Measurements from ENCODE around the gene MRC1.

The MRC1 gene

DNA sequence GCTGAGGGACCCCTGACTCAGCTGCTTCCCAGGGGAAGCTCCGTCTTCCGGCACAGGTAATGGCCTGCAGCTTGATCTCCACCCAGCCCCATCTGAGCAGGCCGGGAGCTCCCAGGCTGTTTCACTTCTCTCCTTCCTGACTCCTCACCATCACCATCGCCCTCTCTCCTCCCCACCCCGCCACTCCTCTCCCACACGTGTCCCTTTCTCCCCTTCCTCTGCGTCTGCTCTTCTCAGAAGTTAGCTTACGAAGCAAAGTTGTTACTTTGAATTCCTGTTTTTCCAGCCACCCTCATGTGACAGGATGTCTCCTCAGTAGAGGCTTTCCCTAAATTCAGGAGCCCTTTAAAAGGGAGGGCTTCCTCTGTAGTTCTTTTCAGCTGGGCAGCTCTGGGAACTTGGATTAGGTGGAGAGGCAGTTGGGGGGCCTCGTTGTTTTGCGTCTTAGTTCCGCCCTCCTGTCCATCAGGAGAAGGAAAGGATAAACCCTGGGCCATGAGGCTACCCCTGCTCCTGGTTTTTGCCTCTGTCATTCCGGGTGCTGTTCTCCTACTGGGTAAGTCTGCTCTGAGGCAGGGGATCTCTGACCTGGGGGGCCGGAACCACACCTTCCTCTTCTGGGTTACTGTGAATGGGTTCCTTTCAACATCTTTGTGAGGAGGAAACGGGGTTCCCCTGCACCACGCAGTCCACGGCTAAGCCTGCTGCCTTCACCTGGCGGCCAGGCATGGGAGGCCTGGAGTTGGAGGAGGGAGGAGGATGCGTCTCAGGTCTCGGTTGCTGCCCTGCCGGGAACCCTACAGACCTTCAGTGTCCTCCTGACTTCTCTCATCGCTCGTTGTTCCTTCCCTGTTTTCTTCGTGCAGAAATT, at the start of gene MRC1:
MRC1 (plus strand) TSS at position 378 of the 871 bp plus-strand sequence; CDS start at position 496, 118 bp downstream.
- DNase-seq = no peak

DNA sequence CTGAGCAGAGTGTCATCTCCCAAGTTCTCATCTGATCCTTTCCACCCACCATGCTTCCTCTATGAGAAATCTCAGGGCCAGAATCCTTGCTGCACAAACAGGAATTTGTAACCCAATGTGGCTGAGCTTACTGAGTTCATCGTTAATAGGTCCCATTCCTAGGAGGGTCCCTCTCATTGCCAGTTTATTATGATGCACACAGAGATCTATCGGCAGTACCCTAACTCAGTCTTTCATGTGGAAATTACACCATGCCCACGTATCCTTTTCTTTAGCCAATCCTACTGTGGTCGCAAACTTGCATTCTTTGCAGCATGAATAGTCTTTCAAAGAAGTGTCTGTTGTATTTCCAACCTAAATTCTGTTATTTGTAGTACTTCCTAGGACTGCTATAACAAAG, 45.0 kb upstream of the MRC1 start:
- DNase-seq = no peak

DNA sequence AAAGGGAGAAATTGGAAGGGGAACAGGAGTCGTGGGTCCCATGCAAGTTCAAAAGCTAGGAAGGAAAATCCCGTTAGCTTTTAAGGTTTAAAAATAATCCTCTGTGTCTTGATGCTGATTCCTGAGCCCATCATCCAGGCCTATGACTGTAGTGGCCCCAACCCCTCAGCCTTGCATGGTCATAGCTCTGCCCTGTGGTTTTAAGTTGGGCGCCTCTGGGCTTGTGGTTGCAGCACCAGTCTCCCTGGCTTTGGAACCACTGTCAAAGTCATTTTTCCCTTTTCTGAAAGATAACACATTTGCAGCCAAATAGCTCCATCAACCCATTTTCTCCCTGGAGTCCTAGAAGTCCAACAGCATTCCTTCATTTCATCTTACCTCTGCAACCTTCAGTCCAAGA, 43.5 kb upstream of the MRC1 start:
- DNase-seq = no peak

DNA sequence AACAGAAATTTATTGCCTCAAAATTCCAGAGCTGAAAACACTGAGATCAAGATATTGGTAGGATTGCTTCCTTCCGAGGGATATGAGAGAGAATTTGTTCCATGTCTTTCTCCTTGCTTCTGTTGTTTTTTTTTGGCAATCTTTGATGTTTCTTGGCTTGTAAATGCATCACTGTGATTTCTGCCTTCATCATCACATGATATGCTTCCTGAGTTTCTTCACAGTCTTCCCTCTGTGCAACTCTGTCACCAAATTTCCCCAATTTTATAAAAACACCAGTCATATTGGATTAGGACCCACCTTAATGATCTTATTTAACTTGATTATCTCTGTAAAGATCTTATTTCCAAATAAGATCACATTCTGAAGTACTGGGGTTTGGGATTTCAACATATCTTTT, 42.4 kb upstream of the MRC1 start:
- DNase-seq = no peak

DNA sequence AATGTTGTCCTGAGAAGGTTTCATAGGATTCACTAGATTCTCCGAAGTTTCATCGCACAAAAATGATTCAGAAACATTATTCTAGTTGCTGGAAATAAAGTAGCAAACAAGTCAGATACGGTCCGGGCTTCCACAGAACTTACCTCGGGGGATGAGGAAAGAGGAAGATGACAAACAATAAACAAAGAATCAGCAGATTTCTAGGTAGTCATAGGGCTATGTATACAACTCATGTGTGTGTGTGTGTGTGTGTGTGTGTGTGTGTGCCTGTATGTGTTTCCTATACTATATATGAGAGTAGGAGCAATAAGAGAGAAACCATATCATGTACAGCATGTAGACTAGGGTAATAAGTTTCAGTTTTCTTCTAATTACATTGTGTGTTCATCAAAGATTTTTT, 40.7 kb upstream of the MRC1 start:
- DNase-seq = no peak

DNA sequence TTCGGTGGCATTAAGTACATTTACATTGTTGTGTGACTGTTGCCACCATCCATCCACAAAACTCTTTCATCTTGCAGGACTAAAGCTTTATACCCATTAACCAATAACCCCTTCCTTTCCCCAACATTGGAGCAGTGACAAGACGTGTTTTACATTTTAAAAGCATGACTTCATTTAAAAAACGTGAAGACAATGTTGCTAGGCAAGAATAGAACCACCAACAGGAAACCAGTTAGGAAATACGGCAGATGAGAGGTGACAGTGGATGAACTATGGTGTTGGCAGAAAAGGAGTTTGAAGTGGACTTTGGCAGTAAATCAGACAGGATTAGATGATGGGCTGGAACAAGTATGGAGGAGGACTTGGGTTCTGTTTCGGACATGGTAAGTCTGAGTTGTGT, 40.2 kb upstream of the MRC1 start:
- no peak for DNase-seq

DNA sequence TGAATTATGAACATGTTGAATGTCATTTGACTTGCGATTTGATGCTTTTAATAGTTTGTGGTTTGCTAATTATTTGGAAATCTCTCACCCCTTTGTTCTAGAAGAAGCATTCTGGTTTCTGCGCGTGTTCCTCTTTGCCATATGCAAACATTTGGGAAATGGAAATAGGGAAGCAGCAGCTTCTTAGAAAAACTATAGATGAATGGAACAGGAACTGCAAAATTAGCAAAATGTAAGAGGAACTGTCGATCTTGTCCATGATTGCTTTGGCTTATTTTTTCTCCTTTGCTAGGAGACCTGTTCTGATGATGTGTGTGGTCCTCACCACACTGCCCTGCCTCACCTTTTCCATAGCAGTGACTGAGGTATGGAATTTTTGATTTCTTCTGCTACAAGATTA, 38.1 kb upstream of the MRC1 start:
- no peak for DNase-seq

DNA sequence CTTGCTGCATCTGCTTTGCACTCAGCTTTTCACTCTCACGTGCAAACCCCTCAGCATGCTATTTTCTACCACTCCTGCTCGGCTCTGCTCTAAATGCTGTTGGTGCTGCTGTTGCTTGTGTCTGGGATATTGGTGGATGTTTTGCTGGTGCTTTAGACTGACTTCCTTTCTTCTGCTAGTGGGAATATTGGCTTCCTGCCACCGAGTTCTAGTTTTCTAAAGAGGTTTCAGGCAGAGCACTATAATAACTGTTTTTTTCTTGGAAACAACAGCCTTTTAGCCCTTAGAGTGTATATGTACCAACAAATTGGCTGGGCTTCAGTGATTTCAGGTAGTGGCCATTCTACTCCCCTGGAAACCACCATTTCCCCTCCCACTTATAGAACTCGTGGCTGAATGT, 29.4 kb upstream of the MRC1 start:
- no peak for DNase-seq

DNA sequence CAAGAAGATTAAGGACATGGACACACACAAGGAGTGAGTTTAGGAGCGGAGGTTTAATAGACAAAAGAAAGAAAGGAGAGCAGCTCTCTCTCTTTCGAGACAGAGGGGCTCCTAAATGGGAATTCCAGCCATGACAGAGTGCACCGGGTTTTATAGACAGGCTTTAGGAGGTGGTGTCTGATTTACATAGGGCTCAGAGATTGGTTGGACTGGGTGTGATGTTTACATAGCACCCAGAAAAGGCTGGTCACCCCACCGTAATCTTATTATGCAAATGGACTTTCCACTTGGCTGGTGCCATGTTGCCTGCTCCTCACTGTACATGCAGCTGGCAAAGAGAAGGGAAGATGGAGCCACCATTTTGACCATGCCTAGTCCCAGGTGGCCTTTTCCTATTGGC, 28.4 kb upstream of the MRC1 start:
- DNase-seq = no peak

DNA sequence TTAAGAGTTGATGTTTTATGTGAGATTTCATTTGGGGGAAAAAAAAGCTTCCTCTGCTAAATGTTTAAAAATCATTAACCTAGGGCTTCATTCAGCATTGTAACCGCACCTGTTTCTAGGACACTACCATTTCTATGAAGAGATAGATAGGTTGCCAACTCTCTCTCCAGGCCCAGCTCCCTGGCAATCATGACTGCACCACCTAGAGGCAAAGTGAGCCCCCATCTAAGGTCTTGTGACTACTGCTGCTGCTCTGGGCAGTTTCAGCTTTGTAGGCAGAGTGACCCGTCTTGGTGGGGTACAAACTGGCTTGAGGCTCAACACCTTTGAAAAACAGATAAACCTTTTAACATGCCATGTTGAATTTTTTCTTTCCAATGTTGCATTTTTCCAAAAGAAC, 27.3 kb upstream of the MRC1 start:
- no peak for DNase-seq

DNA sequence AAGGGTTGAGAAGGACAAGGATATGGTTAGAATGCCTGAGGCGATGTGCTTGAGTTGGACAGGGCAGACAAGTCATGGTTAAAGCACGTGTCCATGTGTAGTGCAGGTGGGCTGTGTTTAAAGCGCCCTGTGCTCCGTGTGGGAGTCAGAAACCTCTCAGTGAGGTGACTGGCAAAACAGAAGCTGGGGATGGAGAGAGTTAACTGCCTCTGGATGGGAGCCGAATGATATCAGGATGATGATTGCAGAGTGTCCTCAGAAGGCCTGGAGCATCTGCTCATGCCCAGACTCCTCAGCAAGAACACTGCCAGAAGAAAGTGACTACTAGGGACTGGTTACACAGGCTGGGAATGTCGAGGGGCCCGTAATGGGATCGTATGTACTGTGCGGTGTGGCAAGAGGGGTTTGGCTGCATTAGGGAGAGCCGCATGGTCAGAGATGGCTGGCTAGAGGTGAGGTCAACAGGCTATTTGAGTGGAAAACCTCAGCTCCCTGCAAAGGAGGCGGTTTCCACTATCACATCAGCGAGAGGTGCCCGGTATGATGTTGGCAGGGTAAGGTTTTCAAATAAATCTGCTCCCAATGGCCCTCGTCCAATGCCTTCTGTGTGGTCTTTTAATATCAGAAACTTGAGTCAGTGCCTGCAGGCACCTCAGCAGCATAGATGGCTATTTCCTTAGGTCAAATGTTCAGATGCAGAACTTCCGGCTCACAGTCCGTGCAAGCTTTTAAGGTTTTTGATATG, 26.1 kb upstream of the MRC1 start:
- DNase-seq = no peak

DNA sequence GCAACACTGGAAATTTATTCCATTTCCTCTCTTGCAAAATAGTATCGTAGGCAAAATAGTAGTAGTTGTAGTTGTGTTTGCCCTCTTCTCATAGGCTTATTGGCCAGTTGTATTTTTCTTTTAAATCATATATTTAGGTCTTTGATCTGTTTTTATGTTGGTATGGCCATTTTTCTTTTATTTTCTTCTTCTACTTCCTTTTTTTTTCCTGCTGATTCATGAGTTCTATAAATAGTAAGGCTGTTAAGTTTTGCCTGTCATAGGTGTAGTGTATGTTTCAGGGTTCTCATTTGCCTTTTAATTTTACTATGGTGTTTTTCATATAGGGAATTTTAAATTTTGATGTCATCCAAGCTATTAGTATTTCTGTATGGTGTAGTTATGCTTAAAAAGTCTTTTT, 25.4 kb upstream of the MRC1 start:
- no peak for DNase-seq

DNA sequence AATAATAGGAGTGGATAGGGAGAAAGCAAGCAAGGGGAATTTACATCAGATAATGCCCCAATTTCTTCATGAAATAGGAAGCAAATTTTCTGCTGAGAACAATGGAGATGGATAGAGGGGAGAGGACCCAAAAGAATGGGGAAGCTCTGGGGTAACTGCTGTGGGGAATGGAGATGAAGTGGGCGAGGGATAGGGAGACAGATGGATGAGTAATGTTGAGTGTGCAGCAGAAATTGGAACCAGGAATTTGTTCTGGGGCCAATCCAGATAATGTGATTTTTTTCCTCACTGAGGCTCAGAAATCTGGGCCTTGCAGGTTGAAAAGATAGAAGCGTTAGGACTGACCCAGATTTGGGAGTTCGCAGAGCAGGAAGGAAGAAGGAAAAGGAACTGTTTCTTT, 24.5 kb upstream of the MRC1 start:
- DNase-seq = no peak

DNA sequence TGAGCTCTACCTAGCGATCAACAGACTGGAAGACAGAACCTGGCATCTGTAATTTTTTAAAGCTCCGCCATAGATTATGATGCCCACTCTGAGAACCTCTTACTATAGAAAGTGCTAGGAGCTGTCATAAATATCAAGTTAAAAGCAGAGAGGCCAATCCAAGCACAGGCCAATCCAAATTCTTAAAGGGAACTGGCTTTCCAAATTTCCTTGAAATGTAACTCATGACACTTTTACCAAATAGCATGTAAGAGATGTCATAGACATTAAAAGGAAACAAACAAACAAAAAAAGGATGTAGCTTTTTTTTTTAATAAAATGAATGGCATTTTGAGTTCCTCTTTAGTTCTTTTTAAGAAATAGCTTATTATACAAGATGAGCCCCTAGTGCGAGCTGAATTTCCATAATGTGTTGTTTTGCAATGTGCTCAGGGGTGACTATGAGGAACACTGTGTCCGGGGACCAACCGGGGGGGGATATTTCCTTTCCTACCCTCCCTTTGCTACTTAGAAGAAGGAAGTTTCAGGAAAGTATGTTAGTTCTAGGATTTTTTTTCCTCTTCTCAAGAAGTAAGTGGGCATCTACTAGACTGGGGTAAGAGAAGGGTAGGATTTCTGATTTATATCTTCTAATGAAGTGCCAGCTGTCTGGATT, 23.7 kb upstream of the MRC1 start:
- no peak for DNase-seq

DNA sequence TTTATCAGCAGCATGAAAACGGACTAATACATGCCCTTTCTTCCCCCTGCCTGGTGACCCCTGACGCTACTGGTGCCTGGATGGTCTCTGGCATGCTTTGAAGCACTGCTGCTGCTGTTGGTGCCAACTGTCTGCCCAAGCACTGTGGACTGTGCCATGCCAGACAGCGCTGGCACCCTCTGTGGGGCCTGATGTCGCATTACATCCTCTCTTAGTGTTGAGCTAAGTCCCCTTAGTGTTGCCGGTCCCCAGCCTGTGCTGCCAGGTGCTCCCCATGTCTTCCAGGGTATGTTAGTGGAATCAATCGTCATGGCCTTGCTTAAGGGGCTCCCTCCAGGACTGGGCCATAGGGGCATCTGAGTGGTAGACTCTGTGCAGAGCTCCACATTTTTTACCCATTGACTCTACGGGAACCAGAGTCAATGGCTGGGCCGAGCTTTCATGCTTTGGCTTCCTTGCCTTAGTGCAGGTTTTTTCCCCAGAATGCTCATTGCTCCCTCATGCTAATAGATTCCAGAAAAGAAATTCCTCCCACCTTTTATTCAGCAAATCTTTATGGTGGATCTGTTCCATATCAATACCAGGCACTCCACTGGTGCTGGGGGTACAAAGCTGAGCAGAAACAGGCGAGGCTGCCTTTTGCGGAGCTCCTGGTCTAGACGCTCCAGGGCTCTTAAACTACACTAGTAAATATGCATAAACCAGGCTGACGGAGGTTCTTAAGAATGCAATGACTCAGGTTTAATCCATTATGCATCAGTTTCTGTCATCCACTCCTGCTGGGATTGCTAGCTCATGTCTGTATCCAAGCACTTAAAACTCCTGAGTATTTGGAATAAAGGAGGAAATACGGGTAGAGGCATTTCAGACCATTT, 21.8 kb upstream of the MRC1 start:
- DNase-seq = no peak

DNA sequence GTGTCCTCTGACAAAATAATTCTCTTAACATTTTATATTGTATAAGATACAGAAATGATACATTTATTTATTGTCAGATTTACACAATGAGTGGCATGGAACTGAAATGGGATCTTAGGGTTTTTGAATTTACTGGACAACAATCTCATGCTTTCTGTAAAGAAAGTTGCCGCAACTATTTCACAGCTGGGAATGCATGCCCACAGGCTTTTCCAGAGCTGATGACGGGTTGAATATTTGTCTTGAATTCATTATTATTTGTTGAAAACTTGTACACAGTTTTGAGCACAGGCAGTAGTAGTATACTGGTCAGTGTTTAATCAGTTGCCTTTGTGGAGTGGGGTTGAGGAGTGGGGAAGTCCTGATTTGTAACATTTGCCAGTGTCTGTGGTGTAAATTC, 20.5 kb upstream of the MRC1 start:
- no peak for DNase-seq

DNA sequence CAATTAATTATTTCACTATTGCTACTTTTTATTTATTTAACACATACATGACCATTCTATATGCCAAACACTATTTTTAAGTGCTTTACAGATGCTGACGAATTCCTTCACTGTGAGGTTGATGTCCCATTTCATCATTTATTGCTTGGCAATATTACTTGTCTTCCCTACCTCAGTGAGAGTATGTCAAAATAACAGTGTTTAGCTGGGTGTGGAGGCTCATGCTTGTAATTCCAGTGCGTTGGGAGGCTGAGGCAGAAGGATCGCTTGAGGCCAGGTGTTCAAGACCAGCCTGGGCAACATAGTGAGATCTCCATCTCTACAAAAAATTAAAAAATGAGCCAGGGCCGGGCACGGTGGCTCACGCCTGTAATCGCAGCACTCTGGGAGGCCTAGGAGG, 19.8 kb upstream of the MRC1 start:
- no peak for DNase-seq

DNA sequence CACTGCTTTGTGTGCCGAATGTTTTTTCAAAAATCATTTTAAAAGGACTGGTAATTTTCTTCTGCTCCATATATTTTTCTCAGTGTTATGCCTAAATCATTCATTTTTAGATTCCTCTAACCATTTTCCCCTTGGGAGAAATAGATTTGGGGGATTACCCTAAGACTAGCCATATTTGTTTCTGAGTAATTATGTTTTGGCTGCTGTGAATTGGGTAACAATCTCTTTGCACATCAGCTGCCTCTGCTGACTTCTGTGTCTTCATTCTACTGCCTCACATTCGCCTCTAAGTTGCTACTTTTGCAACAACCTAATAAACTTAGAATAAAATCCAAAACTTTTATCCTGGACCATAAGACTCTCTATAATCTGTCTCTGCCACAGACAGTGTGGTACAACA, 18.5 kb upstream of the MRC1 start:
- DNase-seq = no peak

DNA sequence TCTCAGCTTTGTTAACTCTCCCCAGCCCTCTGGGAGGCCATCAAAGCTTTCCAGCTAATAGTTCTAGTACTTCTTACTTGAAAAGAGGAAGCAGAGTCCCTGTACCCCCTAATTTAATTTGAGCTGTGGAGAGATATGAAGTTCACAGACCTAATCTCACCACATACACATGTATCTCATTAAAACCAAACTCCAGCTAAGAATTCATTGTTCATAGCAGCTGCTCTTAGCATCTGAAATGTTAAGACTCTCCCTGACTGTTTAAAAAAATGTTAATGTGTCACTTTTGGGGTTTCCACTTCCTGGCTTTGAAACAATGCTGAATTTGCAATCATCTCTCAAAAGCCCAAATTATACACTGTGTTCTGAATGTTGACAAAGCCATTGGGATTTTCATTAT, 16.2 kb upstream of the MRC1 start:
- DNase-seq = no peak

DNA sequence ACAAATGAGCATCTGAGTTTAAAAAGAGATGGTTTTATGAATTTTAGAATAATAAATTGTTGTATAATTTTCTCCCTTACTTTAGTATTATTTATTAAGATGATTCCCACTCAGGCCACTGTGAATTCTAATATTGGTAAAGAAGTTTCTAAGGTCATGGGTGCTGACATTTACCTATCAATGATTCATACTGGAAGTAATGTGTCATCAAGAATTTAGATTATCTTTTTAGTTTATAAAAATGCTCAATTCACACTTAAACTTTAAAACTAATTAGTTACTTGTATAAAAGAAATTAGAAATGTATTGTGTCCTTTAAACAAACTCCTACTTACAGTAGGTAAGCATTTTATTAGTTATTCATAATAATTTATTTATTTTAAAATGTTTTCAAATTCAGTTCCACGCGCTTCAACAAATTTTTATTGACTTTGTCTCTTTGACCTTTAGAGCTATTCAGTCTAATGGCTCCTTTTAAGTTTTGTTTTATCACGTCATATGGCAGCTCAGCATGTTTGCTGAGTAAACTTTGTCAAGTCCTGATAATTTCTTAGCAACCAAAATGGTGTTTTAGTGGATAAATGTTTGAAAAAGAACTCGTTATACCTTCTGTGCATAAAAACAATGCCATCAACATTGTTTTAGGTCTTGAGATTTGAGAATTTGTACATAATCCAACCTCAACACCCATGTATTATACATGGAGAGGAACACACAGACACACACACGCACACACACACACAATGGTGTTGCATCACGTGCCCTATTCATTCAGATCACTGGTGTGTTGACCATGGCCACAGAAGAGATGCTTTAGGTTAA, 15.1 kb upstream of the MRC1 start:
- no peak for DNase-seq

DNA sequence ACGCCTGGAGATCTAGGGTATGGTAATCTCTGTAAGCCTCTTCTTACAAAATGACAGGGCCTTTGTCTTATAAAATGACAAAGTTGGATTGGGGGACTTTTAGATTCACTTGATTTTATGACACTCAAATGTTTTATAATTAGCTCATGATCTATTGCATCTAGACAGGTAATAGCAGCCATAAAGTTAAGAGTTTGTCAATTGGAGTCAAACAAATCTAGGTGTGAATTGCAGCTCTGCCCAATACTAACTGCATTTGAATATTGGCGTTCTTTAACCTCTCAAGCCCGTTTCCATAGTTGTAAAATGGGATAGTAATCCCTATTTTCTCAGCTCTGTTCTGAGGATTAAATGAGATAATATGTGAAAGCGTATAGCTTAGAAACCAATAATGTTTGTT, 14.1 kb upstream of the MRC1 start:
- DNase-seq = no peak
